Measurements from ENCODE around the gene KCMF1.

DNA sequence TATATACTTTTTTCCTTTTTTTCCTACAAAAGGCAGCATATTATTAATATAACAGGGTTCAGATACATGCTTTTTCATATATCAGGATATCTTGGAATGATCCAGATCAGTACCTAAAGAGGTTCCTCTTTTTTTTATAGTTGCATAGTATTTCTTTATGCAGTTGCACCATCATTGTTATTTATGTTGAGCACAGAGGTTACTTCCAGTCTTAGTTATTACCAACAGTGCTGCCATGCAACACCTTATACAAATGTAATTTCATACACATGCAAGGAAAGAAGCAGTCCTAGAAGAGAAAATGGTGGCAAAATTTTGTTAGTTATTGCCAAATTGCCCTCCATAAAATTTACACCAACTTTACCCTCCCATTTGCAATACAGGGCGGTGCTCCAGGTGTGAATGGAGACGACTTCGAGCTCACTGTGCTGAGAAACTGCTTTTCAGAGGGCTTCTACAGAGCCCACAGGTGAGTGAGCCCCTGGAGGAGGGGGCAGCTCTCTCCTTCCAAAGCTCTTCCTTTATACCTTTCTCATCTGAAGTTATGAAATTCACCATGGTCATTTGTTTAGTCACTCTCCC, 30.0 kb upstream of the KCMF1 start:
- no peak for TF ChIP-seq ZNF23 (CRISPR knock-in tag; IDR thresholded peaks at IDR 0.05)
- TF ChIP-seq, protein P1, sequence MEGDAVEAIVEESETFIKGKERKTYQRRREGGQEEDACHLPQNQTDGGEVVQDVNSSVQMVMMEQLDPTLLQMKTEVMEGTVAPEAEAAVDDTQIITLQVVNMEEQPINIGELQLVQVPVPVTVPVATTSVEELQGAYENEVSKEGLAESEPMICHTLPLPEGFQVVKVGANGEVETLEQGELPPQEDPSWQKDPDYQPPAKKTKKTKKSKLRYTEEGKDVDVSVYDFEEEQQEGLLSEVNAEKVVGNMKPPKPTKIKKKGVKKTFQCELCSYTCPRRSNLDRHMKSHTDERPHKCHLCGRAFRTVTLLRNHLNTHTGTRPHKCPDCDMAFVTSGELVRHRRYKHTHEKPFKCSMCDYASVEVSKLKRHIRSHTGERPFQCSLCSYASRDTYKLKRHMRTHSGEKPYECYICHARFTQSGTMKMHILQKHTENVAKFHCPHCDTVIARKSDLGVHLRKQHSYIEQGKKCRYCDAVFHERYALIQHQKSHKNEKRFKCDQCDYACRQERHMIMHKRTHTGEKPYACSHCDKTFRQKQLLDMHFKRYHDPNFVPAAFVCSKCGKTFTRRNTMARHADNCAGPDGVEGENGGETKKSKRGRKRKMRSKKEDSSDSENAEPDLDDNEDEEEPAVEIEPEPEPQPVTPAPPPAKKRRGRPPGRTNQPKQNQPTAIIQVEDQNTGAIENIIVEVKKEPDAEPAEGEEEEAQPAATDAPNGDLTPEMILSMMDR (IDR thresholded peaks at IDR 0.05 in 2 of 3, conservative IDR thresholded peaks at IDR 0.05 in 1 of 3; ENCODE audit: insufficient read depth in 2 of 3, low read depth in 1 of 3, low read length in 3 of 3): no peak
- TF ChIP-seq HMGXB4 (CRISPR knock-in tag; IDR thresholded peaks at IDR 0.05): no peak
- no peak for TF ChIP-seq MXI1 (IDR thresholded peaks at IDR 0.05; ENCODE audit: low read depth, low read length)
- no peak for TF ChIP-seq POLR2A (conservative IDR thresholded peaks at IDR 0.05)

Measured in K562 (cell line).